IMR-90 (cell line): ENCODE results near the gene RBKS. TPM values are rescaled to one million over a fixed set of nuclear protein-coding genes. Genes with fewer than 3 reads are reported as not detected.

Experiments
- ATAC-seq: fragments of 200-7000 bp; cut with Tn5 transposase; 2 replicates; pipeline ENCODE4 v1.9.1; 2020; ENCODE audit warnings: low read depth, mild to moderate bottlenecking, moderate library complexity
- BruUV-seq: library from RNA; stranded (reverse); fragments of 400-500 nt; replicated peaks from 2 replicates; lab custom pipeline; 2021; lab: Mats Ljungman, UMichigan
- CTCF ChIA-PET: fragments of 300-600 bp; formaldehyde crosslinking; extraction: SDS; loops from one replicate; lab custom pipeline; 2021; ENCODE audit warnings: antibody characterized with exemption; lab: Yijun Ruan, JAX
- POLR2A ChIA-PET: fragments of 300-600 bp; sonication (Branson Sonifier 250); formaldehyde crosslinking; loops from one replicate; lab custom pipeline; 2022; ENCODE audit warnings: antibody characterized with exemption; ENCODE audit not compliant: unreplicated experiment; lab: Charles Lee
- DNase-seq: peaks from one replicate; pipeline ENCODE4 v3.0.0; 2013
- H2AFZ ChIP-seq: replicated peaks from 2 replicates; pipeline ENCODE3; 2013; ENCODE audit warnings: low read length, mild to moderate bottlenecking; ENCODE audit not compliant: poor library complexity
- H2AK5ac ChIP-seq: 2 replicates; pipeline ENCODE4 v1.6.1; 2013; ENCODE audit warnings: low read depth, low read length, inconsistent platforms
- H2AK9ac ChIP-seq: replicated peaks from 2 replicates; pipeline ENCODE3; 2013; ENCODE audit warnings: mild to moderate bottlenecking, low read depth, low read length, moderate library complexity; ENCODE audit not compliant: poor library complexity
- H2BK120ac ChIP-seq: 2 replicates; pipeline ENCODE4 v1.6.1; 2013; ENCODE audit warnings: low read depth, low read length, inconsistent platforms
- H2BK15ac ChIP-seq: 3 replicates; pipeline ENCODE4 v1.6.1; 2013; ENCODE audit warnings: low read depth, low read length, inconsistent platforms
- H2BK20ac ChIP-seq: 2 replicates; pipeline ENCODE4 v1.6.1; 2013; ENCODE audit warnings: low read depth, mild to moderate bottlenecking, inconsistent platforms, low read length, moderate library complexity
- H2BK5ac ChIP-seq: 2 replicates; pipeline ENCODE4 v1.6.1; 2013; ENCODE audit warnings: mild to moderate bottlenecking, low read depth, low read length, inconsistent platforms; ENCODE audit not compliant: poor library complexity, severe bottlenecking
- H3K14ac ChIP-seq: replicated peaks from 2 replicates; pipeline ENCODE4 v1.6.1; 2013; ENCODE audit warnings: low read depth, low read length, inconsistent platforms
- H3K18ac ChIP-seq: 2 replicates; pipeline ENCODE4 v1.6.1; 2013; ENCODE audit warnings: low read depth, low read length, control low read depth
- H3K23ac ChIP-seq: 2 replicates; pipeline ENCODE4 v1.6.1; 2013; ENCODE audit warnings: low read depth, low read length, inconsistent platforms
- H3K27ac ChIP-seq: 2 replicates; pipeline ENCODE4 v1.5.1; 2013; ENCODE audit warnings: mild to moderate bottlenecking, control low read depth, low read length; ENCODE audit not compliant: insufficient read depth
- H3K27me3 ChIP-seq: 2 replicates; pipeline ENCODE4 v1.6.1; 2013; ENCODE audit warnings: low read length; ENCODE audit not compliant: control insufficient read depth, insufficient read depth
- H3K36me3 ChIP-seq: 2 replicates; pipeline ENCODE4 v1.6.1; 2013; ENCODE audit warnings: low read length, mixed read lengths; ENCODE audit not compliant: control insufficient read depth, insufficient read depth
- H3K4ac ChIP-seq: 2 replicates; pipeline ENCODE4 v1.6.1; 2013; ENCODE audit warnings: low read depth, low read length, inconsistent platforms
- H3K4me1 ChIP-seq: 2 replicates; pipeline ENCODE4 v1.6.1; 2013; ENCODE audit warnings: low read length, mixed read lengths; ENCODE audit not compliant: control insufficient read depth, insufficient read depth
- H3K4me2 ChIP-seq: 2 replicates; pipeline ENCODE4 v1.6.1; 2013; ENCODE audit warnings: low read depth, mild to moderate bottlenecking, control low read depth, low read length, moderate library complexity
- H3K4me3 ChIP-seq: 2 replicates; pipeline ENCODE4 v1.5.1; 2013; ENCODE audit warnings: low read depth, mild to moderate bottlenecking, control low read depth, low read length, moderate library complexity; ENCODE audit not compliant: insufficient read depth
- H3K56ac ChIP-seq: 2 replicates; pipeline ENCODE4 v1.6.1; 2013; ENCODE audit warnings: low read length, inconsistent platforms; ENCODE audit not compliant: insufficient read depth; ENCODE audit errors: extremely low read depth
- H3K79me1 ChIP-seq, 2 experiments: 2 replicates each; pipeline ENCODE4 v1.6.1; 2013; ENCODE audit warnings: low read length in 2 of 2, inconsistent platforms in 1 of 2, low read depth in 1 of 2
- H3K9ac ChIP-seq: 2 replicates; pipeline ENCODE4 v1.6.1; 2013; ENCODE audit warnings: low read depth, low read length, control low read depth
- H3K9me1 ChIP-seq: 2 replicates; pipeline ENCODE4 v1.6.1; 2013; ENCODE audit warnings: low read length, inconsistent platforms; ENCODE audit not compliant: insufficient read depth
- H3K9me3 ChIP-seq: 2 replicates; pipeline ENCODE4 v1.6.1; 2013; ENCODE audit warnings: low read length; ENCODE audit not compliant: control insufficient read depth, insufficient read depth
- H4K20me1 ChIP-seq: 2 replicates; pipeline ENCODE4 v1.6.1; 2013; ENCODE audit warnings: low read length, inconsistent platforms; ENCODE audit not compliant: insufficient read depth
- H4K5ac ChIP-seq: 2 replicates; pipeline ENCODE4 v1.6.1; 2013; ENCODE audit warnings: mild to moderate bottlenecking, low read depth, low read length, control low read depth
- H4K8ac ChIP-seq, 2 experiments: 2 replicates each; pipeline ENCODE4 v1.6.1; 2013; ENCODE audit warnings: low read depth in 2 of 2, low read length in 2 of 2, control low read depth in 1 of 2, inconsistent platforms in 1 of 2
- H4K91ac ChIP-seq: 2 replicates; pipeline ENCODE4 v1.6.1; 2013; ENCODE audit warnings: low read depth, low read length, inconsistent platforms; ENCODE audit not compliant: insufficient read depth
- FOS ChIP-seq: fragments of 150-350 bp; IDR thresholded peaks from 2 replicates; pipeline ENCODE4 v1.6.1; 2016; ENCODE audit warnings: low read depth, low read length
- MAFK ChIP-seq: IDR thresholded peaks from 2 replicates; pipeline ENCODE4 v1.6.1; 2012; ENCODE audit warnings: low read depth, low read length, improper control_type of control experiment
- WGBS, 2 experiments: methylation state at CpG; one replicate each; pipeline versions ENCODE4 v1.1.5 to v1.1.7; 2013; ENCODE audit warnings: missing lambda C conversion rate in 2 of 2; ENCODE audit not compliant: insufficient read length in 1 of 2; ENCODE audit errors: extremely low coverage in 2 of 2; 5-methylcytosine and 5-hydroxymethylcytosine counted together
- dilution Hi-C: fragments of 300-500 bp; cut with HindIII; formaldehyde crosslinking; loops from one replicate; pipeline ENCODE4 v1.14.3; 2018; ENCODE audit warnings: low sequenced_read_pairs; ENCODE audit not compliant: unreplicated experiment
- in situ Hi-C: fragments of 300-500 bp; cut with MboI; formaldehyde crosslinking; loops from 3 replicates; pipeline ENCODE4 v1.14.3; 2019; ENCODE audit warnings: low sequenced_read_pairs, inconsistent platforms, mixed read lengths
- intact Hi-C: fragments of 100-400 bp; cut with micrococcal nuclease; formaldehyde crosslinking; loops from 2 replicates; pipeline ENCODE4 v1.10.0; 2022
- polyA plus RNA-seq, 3 experiments: library from polyadenylated mRNA; depleted of rRNA; stranded (reverse); fragments of >200 nt; gene quantifications; 2 replicates each; pipeline ENCODE4 v1.2.3, GENCODE V29; 2012; ENCODE audit warnings: low replicate concordance in 1 of 3
- total RNA-seq: library from RNA; depleted of rRNA; stranded (reverse); fragments of >200 nt; gene quantifications from 2 replicates; pipeline ENCODE4 v1.2.3, GENCODE V29; 2012

RBKS gene
- total and polyA plus RNA-seq, 2 of the 4 experiments (the other 2 are of a cell fraction), result 1.1 to 1.4 TPM

GRCh38 chr2:27911458-27912210, 21.4 kb upstream of the RBKS start:
- no peaks in the 10 kb centered on the region for H4K20me1 ChIP-seq
- no peak overlapping the region for H3K9ac ChIP-seq
- H2BK15ac ChIP-seq, result no peak overlapping the region
- no peak overlapping the region for H2BK20ac ChIP-seq
- H2AK5ac ChIP-seq, result no peak overlapping the region
- peaks cover 2 to 3% of the 10 kb centered on the region in 2 experiments; a peak in 2 of 4 replicates for H3K79me1 ChIP-seq
- ATAC-seq (no peak), DNase-seq (no peak)
- no peak overlapping the region for H4K8ac ChIP-seq
- TF ChIP-seq MAFK, result no peak
- no peak for TF ChIP-seq FOS
- intact Hi-C loops (no loop called here), dilution Hi-C loops (no loop called here), in situ Hi-C loops (no loop called here)
- no peak overlapping the region for H2BK120ac ChIP-seq
- H3K27ac ChIP-seq, result no peak overlapping the region
- H3K4me3 ChIP-seq, result no peak overlapping the region
- BruUV-seq, result no TSS peak
- H3K4ac ChIP-seq, result no peak overlapping the region
- no CpG with 5 or more reads among the region's 2 CpGs for WGBS, 2 experiments
- H3K27me3 ChIP-seq, result no peaks in the 10 kb centered on the region
- H2AFZ ChIP-seq, result no peak overlapping the region
- no peak overlapping the region for H3K56ac ChIP-seq
- H3K4me1 ChIP-seq, result peaks cover 2% of the 10 kb centered on the region; the same call in 1 of the 2 replicates
- H3K4me2 ChIP-seq, result no peak overlapping the region
- no peak overlapping the region for H3K23ac ChIP-seq
- H3K36me3 ChIP-seq, result no peaks in the 10 kb centered on the region
- no peak overlapping the region for H2BK5ac ChIP-seq
- H3K9me1 ChIP-seq, result no peaks in the 10 kb centered on the region
- H3K14ac ChIP-seq, result no peak overlapping the region
- H4K5ac ChIP-seq, result no peak overlapping the region
- H3K18ac ChIP-seq, result no peak overlapping the region
- no peak overlapping the region for H4K91ac ChIP-seq
- ChIA-PET CTCF (no interaction called here), POLR2A (no interaction called here)
- H2AK9ac ChIP-seq, result no peak overlapping the region
- H3K9me3 ChIP-seq, result no peaks in the 10 kb centered on the region
